Measurements from ENCODE around the gene EXOC8. TPM values are rescaled to one million over a fixed set of nuclear protein-coding genes. Genes with fewer than 3 reads are reported as not detected.

EXOC8 gene
- total and polyA plus RNA-seq, 2 of the 8 experiments (the other 6 are each of a cell fraction or from before 2014, with no cell fraction given): 2.0 to 9.8 TPM

DNA sequence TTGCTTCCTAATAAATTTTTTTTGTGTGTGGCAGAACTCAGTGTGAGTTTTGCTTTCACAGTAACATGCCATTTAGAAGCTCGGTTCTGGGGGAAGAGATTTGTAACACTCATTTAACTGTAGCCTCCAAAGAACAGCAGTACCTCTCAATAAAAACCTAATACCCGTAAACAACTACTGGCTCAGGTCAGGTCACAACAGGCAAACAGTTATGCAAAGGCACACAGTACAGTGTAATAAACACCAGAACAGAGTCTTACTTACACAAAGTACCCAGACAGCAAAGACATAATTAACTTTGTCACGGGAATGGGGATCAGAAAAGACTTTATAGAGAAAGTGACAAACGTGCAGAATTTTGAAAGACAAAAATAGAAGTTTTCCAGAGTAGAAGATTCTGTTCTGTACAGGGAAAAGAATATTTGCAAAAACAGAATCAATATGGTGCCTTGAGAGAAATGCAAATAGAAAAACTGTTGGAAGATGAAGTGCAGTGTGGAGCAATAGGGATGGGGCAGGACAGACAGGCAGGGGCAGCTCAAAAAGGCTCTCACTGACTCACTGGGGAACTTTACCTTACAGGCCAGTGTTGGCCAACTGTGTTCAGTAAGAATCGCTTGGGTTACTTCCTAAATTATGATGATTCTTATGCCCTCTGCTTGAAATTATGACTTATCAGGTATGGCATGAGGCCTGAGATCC lies 45.7 kb upstream of the EXOC8 start (continued):
- TF ChIP-seq, protein P1, sequence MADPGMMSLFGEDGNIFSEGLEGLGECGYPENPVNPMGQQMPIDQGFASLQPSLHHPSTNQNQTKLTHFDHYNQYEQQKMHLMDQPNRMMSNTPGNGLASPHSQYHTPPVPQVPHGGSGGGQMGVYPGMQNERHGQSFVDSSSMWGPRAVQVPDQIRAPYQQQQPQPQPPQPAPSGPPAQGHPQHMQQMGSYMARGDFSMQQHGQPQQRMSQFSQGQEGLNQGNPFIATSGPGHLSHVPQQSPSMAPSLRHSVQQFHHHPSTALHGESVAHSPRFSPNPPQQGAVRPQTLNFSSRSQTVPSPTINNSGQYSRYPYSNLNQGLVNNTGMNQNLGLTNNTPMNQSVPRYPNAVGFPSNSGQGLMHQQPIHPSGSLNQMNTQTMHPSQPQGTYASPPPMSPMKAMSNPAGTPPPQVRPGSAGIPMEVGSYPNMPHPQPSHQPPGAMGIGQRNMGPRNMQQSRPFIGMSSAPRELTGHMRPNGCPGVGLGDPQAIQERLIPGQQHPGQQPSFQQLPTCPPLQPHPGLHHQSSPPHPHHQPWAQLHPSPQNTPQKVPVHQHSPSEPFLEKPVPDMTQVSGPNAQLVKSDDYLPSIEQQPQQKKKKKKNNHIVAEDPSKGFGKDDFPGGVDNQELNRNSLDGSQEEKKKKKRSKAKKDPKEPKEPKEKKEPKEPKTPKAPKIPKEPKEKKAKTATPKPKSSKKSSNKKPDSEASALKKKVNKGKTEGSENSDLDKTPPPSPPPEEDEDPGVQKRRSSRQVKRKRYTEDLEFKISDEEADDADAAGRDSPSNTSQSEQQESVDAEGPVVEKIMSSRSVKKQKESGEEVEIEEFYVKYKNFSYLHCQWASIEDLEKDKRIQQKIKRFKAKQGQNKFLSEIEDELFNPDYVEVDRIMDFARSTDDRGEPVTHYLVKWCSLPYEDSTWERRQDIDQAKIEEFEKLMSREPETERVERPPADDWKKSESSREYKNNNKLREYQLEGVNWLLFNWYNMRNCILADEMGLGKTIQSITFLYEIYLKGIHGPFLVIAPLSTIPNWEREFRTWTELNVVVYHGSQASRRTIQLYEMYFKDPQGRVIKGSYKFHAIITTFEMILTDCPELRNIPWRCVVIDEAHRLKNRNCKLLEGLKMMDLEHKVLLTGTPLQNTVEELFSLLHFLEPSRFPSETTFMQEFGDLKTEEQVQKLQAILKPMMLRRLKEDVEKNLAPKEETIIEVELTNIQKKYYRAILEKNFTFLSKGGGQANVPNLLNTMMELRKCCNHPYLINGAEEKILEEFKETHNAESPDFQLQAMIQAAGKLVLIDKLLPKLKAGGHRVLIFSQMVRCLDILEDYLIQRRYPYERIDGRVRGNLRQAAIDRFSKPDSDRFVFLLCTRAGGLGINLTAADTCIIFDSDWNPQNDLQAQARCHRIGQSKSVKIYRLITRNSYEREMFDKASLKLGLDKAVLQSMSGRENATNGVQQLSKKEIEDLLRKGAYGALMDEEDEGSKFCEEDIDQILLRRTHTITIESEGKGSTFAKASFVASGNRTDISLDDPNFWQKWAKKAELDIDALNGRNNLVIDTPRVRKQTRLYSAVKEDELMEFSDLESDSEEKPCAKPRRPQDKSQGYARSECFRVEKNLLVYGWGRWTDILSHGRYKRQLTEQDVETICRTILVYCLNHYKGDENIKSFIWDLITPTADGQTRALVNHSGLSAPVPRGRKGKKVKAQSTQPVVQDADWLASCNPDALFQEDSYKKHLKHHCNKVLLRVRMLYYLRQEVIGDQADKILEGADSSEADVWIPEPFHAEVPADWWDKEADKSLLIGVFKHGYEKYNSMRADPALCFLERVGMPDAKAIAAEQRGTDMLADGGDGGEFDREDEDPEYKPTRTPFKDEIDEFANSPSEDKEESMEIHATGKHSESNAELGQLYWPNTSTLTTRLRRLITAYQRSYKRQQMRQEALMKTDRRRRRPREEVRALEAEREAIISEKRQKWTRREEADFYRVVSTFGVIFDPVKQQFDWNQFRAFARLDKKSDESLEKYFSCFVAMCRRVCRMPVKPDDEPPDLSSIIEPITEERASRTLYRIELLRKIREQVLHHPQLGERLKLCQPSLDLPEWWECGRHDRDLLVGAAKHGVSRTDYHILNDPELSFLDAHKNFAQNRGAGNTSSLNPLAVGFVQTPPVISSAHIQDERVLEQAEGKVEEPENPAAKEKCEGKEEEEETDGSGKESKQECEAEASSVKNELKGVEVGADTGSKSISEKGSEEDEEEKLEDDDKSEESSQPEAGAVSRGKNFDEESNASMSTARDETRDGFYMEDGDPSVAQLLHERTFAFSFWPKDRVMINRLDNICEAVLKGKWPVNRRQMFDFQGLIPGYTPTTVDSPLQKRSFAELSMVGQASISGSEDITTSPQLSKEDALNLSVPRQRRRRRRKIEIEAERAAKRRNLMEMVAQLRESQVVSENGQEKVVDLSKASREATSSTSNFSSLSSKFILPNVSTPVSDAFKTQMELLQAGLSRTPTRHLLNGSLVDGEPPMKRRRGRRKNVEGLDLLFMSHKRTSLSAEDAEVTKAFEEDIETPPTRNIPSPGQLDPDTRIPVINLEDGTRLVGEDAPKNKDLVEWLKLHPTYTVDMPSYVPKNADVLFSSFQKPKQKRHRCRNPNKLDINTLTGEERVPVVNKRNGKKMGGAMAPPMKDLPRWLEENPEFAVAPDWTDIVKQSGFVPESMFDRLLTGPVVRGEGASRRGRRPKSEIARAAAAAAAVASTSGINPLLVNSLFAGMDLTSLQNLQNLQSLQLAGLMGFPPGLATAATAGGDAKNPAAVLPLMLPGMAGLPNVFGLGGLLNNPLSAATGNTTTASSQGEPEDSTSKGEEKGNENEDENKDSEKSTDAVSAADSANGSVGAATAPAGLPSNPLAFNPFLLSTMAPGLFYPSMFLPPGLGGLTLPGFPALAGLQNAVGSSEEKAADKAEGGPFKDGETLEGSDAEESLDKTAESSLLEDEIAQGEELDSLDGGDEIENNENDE (IDR thresholded peaks at IDR 0.05; ENCODE audit: insufficient replicate concordance, low read length): no peak
- TF ChIP-seq TBP (IDR thresholded peaks at IDR 0.05; ENCODE audit: low read depth, low read length) (no peak), SAP30 (IDR thresholded peaks at IDR 0.05; ENCODE audit: insufficient read depth, insufficient replicate concordance, low read length) (no peak), POLR2AphosphoS5 (IDR thresholded peaks at IDR 0.05; ENCODE audit: low read depth, low read length) (no peak), USF2 (IDR thresholded peaks at IDR 0.05; ENCODE audit: low read length) (no peak), SP2 (IDR thresholded peaks at IDR 0.05; ENCODE audit: low read length) (no peak), HDAC2 (IDR thresholded peaks at IDR 0.05; ENCODE audit: borderline replicate concordance in 1 of 2, low read depth in 2 of 2, low read length in 2 of 2) (no peak), NANOG (IDR thresholded peaks at IDR 0.05; ENCODE audit: insufficient read depth, low read depth, low read length, poor library complexity, severe bottlenecking) (no peak), CBX5 (IDR thresholded peaks at IDR 0.05; ENCODE audit: low read depth, low read length) (no peak)
